PC-3 (cell line): ENCODE data around the gene SENP1. TPM values are rescaled to one million over a fixed set of nuclear protein-coding genes. Genes with fewer than 3 reads are reported as not detected.

ENCODE experiments used
- ATAC-seq: fragments of 200-7000 bp; cut with Tn5 transposase; 2 replicates; pipeline ENCODE4 v1.9.1; 2020; ENCODE audit warnings: mild to moderate bottlenecking, moderate library complexity
- BruUV-seq: library from RNA; stranded (reverse); fragments of 400-500 nt; replicated peaks from 2 replicates; lab custom pipeline; 2021; lab: Mats Ljungman, UMichigan
- CTCF ChIA-PET: fragments of 300-600 bp; sonication (Branson Sonifier 250); formaldehyde crosslinking; loops from one replicate; lab custom pipeline; 2022; ENCODE audit warnings: antibody characterized with exemption; lab: Charles Lee
- POLR2A ChIA-PET: fragments of 300-600 bp; sonication (Branson Sonifier 250); formaldehyde crosslinking; loops from one replicate; lab custom pipeline; 2022; ENCODE audit warnings: antibody characterized with exemption; ENCODE audit not compliant: unreplicated experiment; lab: Charles Lee
- DNase-seq: peaks from one replicate; pipeline ENCODE4 v3.0.0-alpha.2; 2015
- H2AFZ ChIP-seq: fragments of 300-600 bp; sonication (generic); 2 replicates; pipeline ENCODE4 v1.6.0; 2016; ENCODE audit warnings: antibody characterized with exemption, low read length
- H3F3A ChIP-seq: fragments of 300-600 bp; sonication (generic); one replicate; pipeline ENCODE4 v1.6.0; 2017; ENCODE audit warnings: antibody characterized with exemption, low read length, control low read depth, mild to moderate bottlenecking; ENCODE audit not compliant: unreplicated experiment
- H3K27ac ChIP-seq: fragments of 300-600 bp; sonication (generic); 2 replicates; pipeline ENCODE4 v1.5.1; 2016; ENCODE audit warnings: mild to moderate bottlenecking, low read length
- H3K27me3 ChIP-seq: fragments of 300-600 bp; sonication (generic); 2 replicates; pipeline ENCODE4 v1.6.1; 2016; ENCODE audit warnings: low read length, mixed read lengths
- H3K36me3 ChIP-seq: fragments of 300-600 bp; sonication (generic); 2 replicates; pipeline ENCODE4 v1.6.1; 2016; ENCODE audit warnings: low read depth, mixed run types, low read length, mixed read lengths
- H3K4me1 ChIP-seq: fragments of 300-600 bp; sonication (generic); 2 replicates; pipeline ENCODE4 v1.5.1; 2016; ENCODE audit warnings: low read length; ENCODE audit not compliant: insufficient read depth
- H3K4me2 ChIP-seq: fragments of 300-600 bp; sonication (generic); 2 replicates; pipeline ENCODE4 v1.6.0; 2016; ENCODE audit warnings: low read length
- H3K4me3 ChIP-seq: fragments of 300-600 bp; sonication (generic); 2 replicates; pipeline ENCODE4 v1.5.1; 2016; ENCODE audit warnings: mild to moderate bottlenecking, low read length, mixed read lengths
- H3K79me2 ChIP-seq: fragments of 300-600 bp; sonication (generic); 2 replicates; pipeline ENCODE4 v1.6.1; 2017; ENCODE audit warnings: low read length, mixed read lengths
- H3K9ac ChIP-seq: fragments of 300-600 bp; sonication (generic); 2 replicates; pipeline ENCODE4 v1.6.0; 2016; ENCODE audit warnings: mild to moderate bottlenecking, low read length
- H3K9me2 ChIP-seq: fragments of 300-600 bp; sonication (generic); replicated peaks from 2 replicates; pipeline ENCODE4 v1.6.1; 2016; ENCODE audit warnings: mixed run types, low read length, mixed read lengths
- H3K9me3 ChIP-seq: fragments of 300-600 bp; sonication (generic); 2 replicates; pipeline ENCODE4 v1.6.1; 2016; ENCODE audit warnings: low read length, mixed read lengths
- H4K20me1 ChIP-seq: fragments of 300-600 bp; sonication (generic); 2 replicates; pipeline ENCODE4 v1.6.1; 2016; ENCODE audit warnings: low read length, mixed read lengths
- EZH2 ChIP-seq: fragments of 300-600 bp; sonication (generic); IDR thresholded peaks from one replicate; pipeline ENCODE4 v1.6.1; 2017; ENCODE audit warnings: antibody characterized with exemption, mild to moderate bottlenecking, low read length; ENCODE audit not compliant: unreplicated experiment
- EZH2phosphoT487 ChIP-seq: fragments of 300-600 bp; sonication (generic); IDR thresholded peaks from 2 replicates; pipeline ENCODE4 v1.6.1; 2018; ENCODE audit warnings: mild to moderate bottlenecking, antibody characterized with exemption, low read length, borderline replicate concordance
- intact Hi-C: fragments of 100-400 bp; cut with micrococcal nuclease; formaldehyde crosslinking; loops from 2 replicates; pipeline ENCODE4 v1.9.0; 2023
- total RNA-seq: library from RNA; depleted of rRNA; stranded (reverse); fragments of >200 nt; gene quantifications from 2 replicates; pipeline ENCODE4 v1.2.3, GENCODE V29; 2014
- TF ChIP-seq, protein P1 (sequence below): fragments of 300-600 bp; sonication (generic); conservative IDR thresholded peaks from 2 replicates; pipeline ENCODE4 v1.5.1; 2017; ENCODE audit warnings: antibody characterized with exemption, low read depth, mild to moderate bottlenecking, low read length

SENP1 gene
- total RNA-seq, 1 experiment from 2014 or later, result 20.9 TPM

GRCh38 chr12:48012070-48012469 lies 93.8 kb downstream of the SENP1 start:
- Histone ChIP-seq H3F3A (no peaks in the 10 kb centered on the region), H4K20me1 (no peaks in the 10 kb centered on the region), H3K4me3 (no peak overlapping the region), H3K4me2 (no peak overlapping the region), H3K9me3 (no peaks in the 10 kb centered on the region), H3K9ac (no peak overlapping the region), H3K36me3 (no peaks in the 10 kb centered on the region), H3K9me2 (no peaks in the 10 kb centered on the region), H2AFZ (no peak overlapping the region), H3K27ac (no peak overlapping the region), H3K27me3 (no peaks in the 10 kb centered on the region), H3K79me2 (no peaks in the 10 kb centered on the region), H3K4me1 (no peaks in the 10 kb centered on the region)
- CTCF ChIA-PET, result no interaction called here
- TF ChIP-seq, protein P1, sequence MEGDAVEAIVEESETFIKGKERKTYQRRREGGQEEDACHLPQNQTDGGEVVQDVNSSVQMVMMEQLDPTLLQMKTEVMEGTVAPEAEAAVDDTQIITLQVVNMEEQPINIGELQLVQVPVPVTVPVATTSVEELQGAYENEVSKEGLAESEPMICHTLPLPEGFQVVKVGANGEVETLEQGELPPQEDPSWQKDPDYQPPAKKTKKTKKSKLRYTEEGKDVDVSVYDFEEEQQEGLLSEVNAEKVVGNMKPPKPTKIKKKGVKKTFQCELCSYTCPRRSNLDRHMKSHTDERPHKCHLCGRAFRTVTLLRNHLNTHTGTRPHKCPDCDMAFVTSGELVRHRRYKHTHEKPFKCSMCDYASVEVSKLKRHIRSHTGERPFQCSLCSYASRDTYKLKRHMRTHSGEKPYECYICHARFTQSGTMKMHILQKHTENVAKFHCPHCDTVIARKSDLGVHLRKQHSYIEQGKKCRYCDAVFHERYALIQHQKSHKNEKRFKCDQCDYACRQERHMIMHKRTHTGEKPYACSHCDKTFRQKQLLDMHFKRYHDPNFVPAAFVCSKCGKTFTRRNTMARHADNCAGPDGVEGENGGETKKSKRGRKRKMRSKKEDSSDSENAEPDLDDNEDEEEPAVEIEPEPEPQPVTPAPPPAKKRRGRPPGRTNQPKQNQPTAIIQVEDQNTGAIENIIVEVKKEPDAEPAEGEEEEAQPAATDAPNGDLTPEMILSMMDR, result no peak
- TF ChIP-seq EZH2 (no peak), EZH2phosphoT487 (no peak)
- BruUV-seq, result no TSS peak
- no peak for ATAC-seq
- DNase-seq, result no peak
- POLR2A ChIA-PET, result no interaction called here
- intact Hi-C loops, result no loop called here

DNA sequence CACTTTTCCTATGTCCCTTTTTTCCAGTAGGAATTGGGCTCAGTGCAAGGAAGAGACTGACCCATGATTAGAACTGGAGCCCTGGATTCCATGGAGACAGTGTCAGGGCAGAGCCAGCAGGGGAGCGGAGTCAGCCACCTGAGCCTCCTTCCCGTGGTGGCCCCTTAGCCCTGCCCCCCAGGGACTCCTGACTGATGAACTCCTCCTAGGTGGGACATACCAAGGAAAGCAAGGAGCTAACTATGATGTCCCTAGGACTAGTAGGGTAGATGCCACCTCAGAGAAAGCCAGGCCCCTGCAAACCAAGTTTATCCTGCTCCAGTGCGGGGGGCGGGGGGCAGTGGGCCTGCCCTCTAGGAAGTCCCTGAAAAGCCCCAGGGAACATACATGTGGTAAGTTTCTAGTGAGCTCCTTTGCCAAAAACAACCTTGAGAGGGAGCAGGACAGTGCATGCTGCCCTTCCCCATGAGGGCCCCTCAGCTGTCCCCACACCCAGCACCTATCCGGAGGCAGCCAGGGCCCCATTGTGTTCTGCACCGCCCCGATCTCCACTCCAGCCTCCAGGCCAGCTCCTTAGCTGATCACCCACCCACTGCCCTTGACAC lies 95.4 kb downstream of the SENP1 start:
- DNase-seq, result no peak
- Histone ChIP-seq H3K27ac (no peak overlapping the region), H3K9me2 (no peaks in the 10 kb centered on the region), H4K20me1 (no peaks in the 10 kb centered on the region), H3K79me2 (no peaks in the 10 kb centered on the region), H3K4me1 (no peaks in the 10 kb centered on the region), H3K4me3 (no peak overlapping the region), H3K27me3 (peaks cover 3% of the 10 kb centered on the region), H3K4me2 (no peak overlapping the region), H3K36me3 (no peaks in the 10 kb centered on the region), H3F3A (no peaks in the 10 kb centered on the region), H3K9me3 (no peaks in the 10 kb centered on the region), H3K9ac (no peak overlapping the region), H2AFZ (no peak overlapping the region)
- no TSS peak for BruUV-seq
- ChIA-PET CTCF (no interaction called here), POLR2A (no interaction called here)
- no peak for TF ChIP-seq EZH2phosphoT487
- TF ChIP-seq EZH2, result no peak
- TF ChIP-seq, protein P1, result no peak
- intact Hi-C loops, result no loop called here
- ATAC-seq, result no peak

GRCh38 chr12:48009471-48009870 lies 96.4 kb downstream of the SENP1 start:
- Histone ChIP-seq H3K9me3 (no peaks in the 10 kb centered on the region), H3K4me1 (0 out of 2 replicates have a peak, but pooled peaks cover 2% of the 10 kb centered on the region), H3F3A (no peaks in the 10 kb centered on the region), H3K4me2 (no peak overlapping the region), H3K9me2 (no peaks in the 10 kb centered on the region), H4K20me1 (no peaks in the 10 kb centered on the region), H3K36me3 (no peaks in the 10 kb centered on the region), H2AFZ (no peak overlapping the region), H3K9ac (no peak overlapping the region), H3K4me3 (no peak overlapping the region), H3K27ac (no peak overlapping the region), H3K79me2 (no peaks in the 10 kb centered on the region), H3K27me3 (peaks cover 13% of the 10 kb centered on the region)
- POLR2A ChIA-PET, result no interaction called here
- TF ChIP-seq EZH2 (no peak), EZH2phosphoT487 (no peak)
- TF ChIP-seq, protein P1, result no peak
- intact Hi-C loops, result no loop called here
- BruUV-seq, result no TSS peak
- CTCF ChIA-PET, result no interaction called here
- ATAC-seq, result no peak
- no peak for DNase-seq
